Measurements from ENCODE around the gene CC2D2B. TPM values are rescaled to one million over a fixed set of nuclear protein-coding genes. Genes with fewer than 3 reads are reported as not detected.
A peak's percentile ranks its signal among the peaks of the same experiment; 100 is the strongest.

CC2D2B gene
- total and polyA plus RNA-seq, 2 of the 13 experiments (the other 11 are each of a cell fraction or from before 2014, with no cell fraction given): 0.20 TPM; not detected in 1

DNA sequence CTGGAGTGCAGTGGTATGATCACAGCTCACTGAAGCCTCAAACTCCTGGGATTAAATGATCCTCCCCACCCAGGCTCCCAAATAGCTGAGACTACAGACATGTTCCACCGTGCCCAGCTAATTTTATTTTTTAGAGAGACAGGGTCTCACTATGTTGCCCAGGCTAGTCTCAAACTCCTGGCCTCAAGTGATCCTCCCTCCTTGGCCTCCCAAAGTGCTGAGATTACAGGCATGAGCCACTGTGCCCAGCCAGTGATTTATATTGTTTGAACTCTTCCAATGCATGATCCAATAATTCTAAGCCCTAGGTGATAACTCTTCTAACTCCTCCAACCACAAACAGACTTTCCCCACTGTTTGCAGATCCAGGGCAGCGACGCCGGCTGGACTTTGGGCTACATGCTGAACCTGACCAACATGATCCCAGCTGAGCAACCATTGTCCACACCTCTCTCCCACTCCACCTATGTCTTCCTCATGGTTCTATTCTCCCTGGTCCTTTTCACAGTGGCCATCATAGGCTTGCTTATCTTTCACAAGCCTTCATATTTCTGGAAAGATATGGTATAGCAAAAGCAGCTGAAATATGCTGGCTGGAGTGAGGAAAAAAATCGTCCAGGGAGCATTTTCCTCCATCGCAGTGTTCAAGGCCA, 41.8 kb upstream of the CC2D2B start (continued):
- TF ChIP-seq, protein P1, sequence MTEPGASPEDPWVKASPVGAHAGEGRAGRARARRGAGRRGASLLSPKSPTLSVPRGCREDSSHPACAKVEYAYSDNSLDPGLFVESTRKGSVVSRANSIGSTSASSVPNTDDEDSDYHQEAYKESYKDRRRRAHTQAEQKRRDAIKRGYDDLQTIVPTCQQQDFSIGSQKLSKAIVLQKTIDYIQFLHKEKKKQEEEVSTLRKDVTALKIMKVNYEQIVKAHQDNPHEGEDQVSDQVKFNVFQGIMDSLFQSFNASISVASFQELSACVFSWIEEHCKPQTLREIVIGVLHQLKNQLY (CRISPR knock-in tag; IDR thresholded peaks at IDR 0.05): no peak
- TF ChIP-seq, protein P2, sequence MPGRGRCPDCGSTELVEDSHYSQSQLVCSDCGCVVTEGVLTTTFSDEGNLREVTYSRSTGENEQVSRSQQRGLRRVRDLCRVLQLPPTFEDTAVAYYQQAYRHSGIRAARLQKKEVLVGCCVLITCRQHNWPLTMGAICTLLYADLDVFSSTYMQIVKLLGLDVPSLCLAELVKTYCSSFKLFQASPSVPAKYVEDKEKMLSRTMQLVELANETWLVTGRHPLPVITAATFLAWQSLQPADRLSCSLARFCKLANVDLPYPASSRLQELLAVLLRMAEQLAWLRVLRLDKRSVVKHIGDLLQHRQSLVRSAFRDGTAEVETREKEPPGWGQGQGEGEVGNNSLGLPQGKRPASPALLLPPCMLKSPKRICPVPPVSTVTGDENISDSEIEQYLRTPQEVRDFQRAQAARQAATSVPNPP (CRISPR knock-in tag; IDR thresholded peaks at IDR 0.05): no peak
- TF ChIP-seq THAP11 (CRISPR knock-in tag; IDR thresholded peaks at IDR 0.05) (peak; percentile 22; the same call in 1 of the 2 replicates), ZFY (CRISPR knock-in tag; IDR thresholded peaks at IDR 0.05) (no peak), NFYB (CRISPR knock-in tag; IDR thresholded peaks at IDR 0.05) (no peak), HNRNPK (IDR thresholded peaks at IDR 0.05; ENCODE audit: low read depth, low read length, poor library complexity, severe bottlenecking) (no peak), ZBTB8A (CRISPR knock-in tag; IDR thresholded peaks at IDR 0.05; ENCODE audit: borderline replicate concordance, low read depth) (no peak), REPIN1 (CRISPR knock-in tag; IDR thresholded peaks at IDR 0.05; ENCODE audit: borderline replicate concordance, low read depth) (no peak), ZNF569 (CRISPR knock-in tag; IDR thresholded peaks at IDR 0.05; ENCODE audit: borderline replicate concordance) (no peak), SSRP1 (CRISPR knock-in tag; IDR thresholded peaks at IDR 0.05) (no peak), GATAD2A (CRISPR knock-in tag; IDR thresholded peaks at IDR 0.05) (no peak; the same call in 1 of the 2 replicates), SNAPC2 (CRISPR knock-in tag; IDR thresholded peaks at IDR 0.05) (no peak), SETDB1 (CRISPR knock-in tag; IDR thresholded peaks at IDR 0.05; ENCODE audit: borderline replicate concordance) (no peak), HNRNPLL (IDR thresholded peaks at IDR 0.05; ENCODE audit: low read depth, low read length, poor library complexity, severe bottlenecking) (no peak), EP300 (IDR thresholded peaks at IDR 0.05; ENCODE audit: low read depth in 2 of 2, low read length in 2 of 2) (no peak; a peak in 1 of 4 replicates), EP300 (CRISPR knock-in tag; IDR thresholded peaks at IDR 0.05; ENCODE audit: borderline replicate concordance) (no peak), NR2F6 (IDR thresholded peaks at IDR 0.05) (no peak), NR2F6 (CRISPR knock-in tag; IDR thresholded peaks at IDR 0.05) (0 out of 2 replicates have a peak, but pooled peaks have one; percentile 9), MIXL1 (CRISPR knock-in tag; IDR thresholded peaks at IDR 0.05) (no peak), HCFC1 (IDR thresholded peaks at IDR 0.05; ENCODE audit: low read depth, low read length) (no peak), ZNF30 (CRISPR knock-in tag; IDR thresholded peaks at IDR 0.05) (no peak), ZNF558 (CRISPR knock-in tag; IDR thresholded peaks at IDR 0.05; ENCODE audit: borderline replicate concordance) (no peak), PITX1 (CRISPR knock-in tag; IDR thresholded peaks at IDR 0.05) (0 out of 2 replicates have a peak, but pooled peaks have one; percentile 24), ZKSCAN8 (CRISPR knock-in tag; IDR thresholded peaks at IDR 0.05; ENCODE audit: borderline replicate concordance) (no peak), ZC3H13 (CRISPR knock-in tag; IDR thresholded peaks at IDR 0.05) (no peak)
- TF ChIP-seq, protein P3, sequence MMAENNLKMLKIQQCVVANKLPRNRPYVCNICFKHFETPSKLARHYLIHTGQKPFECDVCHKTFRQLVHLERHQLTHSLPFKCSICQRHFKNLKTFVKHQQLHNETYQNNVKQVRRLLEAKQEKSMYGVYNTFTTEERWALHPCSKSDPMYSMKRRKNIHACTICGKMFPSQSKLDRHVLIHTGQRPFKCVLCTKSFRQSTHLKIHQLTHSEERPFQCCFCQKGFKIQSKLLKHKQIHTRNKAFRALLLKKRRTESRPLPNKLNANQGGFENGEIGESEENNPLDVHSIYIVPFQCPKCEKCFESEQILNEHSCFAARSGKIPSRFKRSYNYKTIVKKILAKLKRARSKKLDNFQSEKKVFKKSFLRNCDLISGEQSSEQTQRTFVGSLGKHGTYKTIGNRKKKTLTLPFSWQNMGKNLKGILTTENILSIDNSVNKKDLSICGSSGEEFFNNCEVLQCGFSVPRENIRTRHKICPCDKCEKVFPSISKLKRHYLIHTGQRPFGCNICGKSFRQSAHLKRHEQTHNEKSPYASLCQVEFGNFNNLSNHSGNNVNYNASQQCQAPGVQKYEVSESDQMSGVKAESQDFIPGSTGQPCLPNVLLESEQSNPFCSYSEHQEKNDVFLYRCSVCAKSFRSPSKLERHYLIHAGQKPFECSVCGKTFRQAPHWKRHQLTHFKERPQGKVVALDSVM (CRISPR knock-in tag; IDR thresholded peaks at IDR 0.05): peak; percentile 91
- TF ChIP-seq, protein P4, sequence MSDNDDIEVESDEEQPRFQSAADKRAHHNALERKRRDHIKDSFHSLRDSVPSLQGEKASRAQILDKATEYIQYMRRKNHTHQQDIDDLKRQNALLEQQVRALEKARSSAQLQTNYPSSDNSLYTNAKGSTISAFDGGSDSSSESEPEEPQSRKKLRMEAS (IDR thresholded peaks at IDR 0.05): peak; percentile 39; the same call in 1 of the 2 replicates
- TF ChIP-seq, protein P5, sequence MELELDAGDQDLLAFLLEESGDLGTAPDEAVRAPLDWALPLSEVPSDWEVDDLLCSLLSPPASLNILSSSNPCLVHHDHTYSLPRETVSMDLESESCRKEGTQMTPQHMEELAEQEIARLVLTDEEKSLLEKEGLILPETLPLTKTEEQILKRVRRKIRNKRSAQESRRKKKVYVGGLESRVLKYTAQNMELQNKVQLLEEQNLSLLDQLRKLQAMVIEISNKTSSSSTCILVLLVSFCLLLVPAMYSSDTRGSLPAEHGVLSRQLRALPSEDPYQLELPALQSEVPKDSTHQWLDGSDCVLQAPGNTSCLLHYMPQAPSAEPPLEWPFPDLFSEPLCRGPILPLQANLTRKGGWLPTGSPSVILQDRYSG (CRISPR knock-in tag; IDR thresholded peaks at IDR 0.05): no peak
